Karpas-422 (cell line): ENCODE measurements around the gene UBE3D. TPM values are rescaled to one million over a fixed set of nuclear protein-coding genes. Genes with fewer than 3 reads are reported as not detected.

Experiments used
- DNase-seq: peaks from one replicate; pipeline ENCODE4 v3.0.0-alpha.2; 2015
- H2AFZ ChIP-seq: fragments of 200-600 bp; sonication (generic); 2 replicates; pipeline ENCODE4 v1.6.1; 2014; ENCODE audit warnings: antibody characterized with exemption, low read length, mixed read lengths
- H3K27ac ChIP-seq: fragments of 200-600 bp; sonication (generic); 2 replicates; pipeline ENCODE4 v1.5.1; 2014; ENCODE audit warnings: mild to moderate bottlenecking, low read length, moderate library complexity
- H3K27me3 ChIP-seq: fragments of 200-600 bp; sonication (generic); 2 replicates; pipeline ENCODE4 v1.6.1; 2014; ENCODE audit warnings: low read length, mixed read lengths
- H3K36me3 ChIP-seq: fragments of 200-600 bp; sonication (generic); 2 replicates; pipeline ENCODE4 v1.6.1; 2014; ENCODE audit warnings: low read length, mixed read lengths; ENCODE audit not compliant: insufficient read depth
- H3K4me1 ChIP-seq: fragments of 200-600 bp; sonication (generic); 2 replicates; pipeline ENCODE4 v1.6.1; 2014; ENCODE audit warnings: mild to moderate bottlenecking, low read length, mixed read lengths
- H3K4me2 ChIP-seq: fragments of 200-600 bp; sonication (generic); 2 replicates; pipeline ENCODE4 v1.6.1; 2014; ENCODE audit warnings: low read length, low read depth, mild to moderate bottlenecking; ENCODE audit not compliant: poor library complexity, severe bottlenecking
- H3K4me3 ChIP-seq: fragments of 200-600 bp; sonication (generic); 2 replicates; pipeline ENCODE4 v1.5.1; 2014; ENCODE audit warnings: mild to moderate bottlenecking, antibody characterized with exemption, low read length, mixed read lengths
- H3K79me2 ChIP-seq: fragments of 200-600 bp; sonication (generic); 2 replicates; pipeline ENCODE4 v1.6.1; 2014; ENCODE audit warnings: mild to moderate bottlenecking, low read length, mixed read lengths
- H3K9ac ChIP-seq: fragments of 200-600 bp; sonication (generic); 2 replicates; pipeline ENCODE4 v1.6.0; 2014; ENCODE audit warnings: low read length
- H3K9me2 ChIP-seq: fragments of 200-600 bp; sonication (generic), shearing (Covaris generic); replicated peaks from 2 replicates; pipeline ENCODE4 v1.6.0; 2014; ENCODE audit warnings: mild to moderate bottlenecking, low read length, moderate library complexity; ENCODE audit not compliant: insufficient read depth
- H3K9me3 ChIP-seq: fragments of 300-700, 200-600 bp; sonication (generic); 2 replicates; pipeline ENCODE4 v1.6.1; 2014; ENCODE audit warnings: low read length, mixed read lengths
- H4K20me1 ChIP-seq: fragments of 200-600 bp; sonication (generic); 2 replicates; pipeline ENCODE4 v1.6.1; 2014; ENCODE audit warnings: mild to moderate bottlenecking, antibody characterized with exemption, low read length, low read depth; ENCODE audit not compliant: insufficient read depth
- total RNA-seq: library from RNA; depleted of rRNA; stranded (reverse); fragments of >200 nt; shearing (Covaris generic); gene quantifications from 2 replicates; pipeline ENCODE4 v1.2.3, GENCODE V29; 2014; ENCODE audit warnings: low replicate concordance

UBE3D gene
- total RNA-seq, 1 experiment from 2014 or later, result 25.1 TPM

- Histone ChIP-seq H3K36me3 (no peaks in the 10 kb centered on the region), H3K27ac (no peak overlapping the region), H3K27me3 (no peaks in the 10 kb centered on the region), H3K9me3 (no peaks in the 10 kb centered on the region), H3K4me3 (no peak overlapping the region), H3K79me2 (peaks cover 93% of the 10 kb centered on the region), H3K4me2 (no peak overlapping the region), H3K4me1 (no peaks in the 10 kb centered on the region), H2AFZ (no peak overlapping the region), H4K20me1 (no peaks in the 10 kb centered on the region), H3K9me2 (no peaks in the 10 kb centered on the region), H3K9ac (no peak overlapping the region)
- DNase-seq, result no peak
These were observed 27.2 kb upstream of the UBE3D start for GRCh38 chr6:83092756-83093399.

DNA sequence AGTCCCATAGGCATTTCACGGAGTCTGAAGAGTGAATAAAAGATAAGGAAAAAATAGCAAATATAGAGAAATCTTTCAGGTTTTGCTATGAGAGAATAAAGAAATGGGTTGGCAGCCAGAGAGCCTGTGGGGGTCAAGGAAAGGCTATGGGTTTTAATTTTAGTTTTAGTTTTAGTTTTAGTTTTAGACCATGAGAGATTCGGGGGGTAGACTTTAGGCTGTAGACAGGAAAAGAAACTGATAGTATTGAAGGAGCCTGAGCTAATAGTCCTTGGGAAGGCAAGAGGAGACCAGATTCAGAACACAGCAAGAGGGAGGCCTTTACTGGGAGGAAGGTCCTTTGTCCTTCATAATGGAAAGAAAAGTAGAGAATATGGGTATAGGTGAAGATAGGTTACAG is 21.1 kb upstream of the UBE3D start:
- Histone ChIP-seq H3K4me3 (no peak overlapping the region), H3K9ac (no peak overlapping the region), H3K9me3 (no peaks in the 10 kb centered on the region), H4K20me1 (no peaks in the 10 kb centered on the region), H3K4me1 (no peaks in the 10 kb centered on the region), H3K27me3 (no peaks in the 10 kb centered on the region), H3K4me2 (no peak overlapping the region), H3K9me2 (no peaks in the 10 kb centered on the region), H3K27ac (no peak overlapping the region), H2AFZ (no peak overlapping the region), H3K36me3 (no peaks in the 10 kb centered on the region), H3K79me2 (peaks cover 92% of the 10 kb centered on the region)
- DNase-seq, result no peak

DNA sequence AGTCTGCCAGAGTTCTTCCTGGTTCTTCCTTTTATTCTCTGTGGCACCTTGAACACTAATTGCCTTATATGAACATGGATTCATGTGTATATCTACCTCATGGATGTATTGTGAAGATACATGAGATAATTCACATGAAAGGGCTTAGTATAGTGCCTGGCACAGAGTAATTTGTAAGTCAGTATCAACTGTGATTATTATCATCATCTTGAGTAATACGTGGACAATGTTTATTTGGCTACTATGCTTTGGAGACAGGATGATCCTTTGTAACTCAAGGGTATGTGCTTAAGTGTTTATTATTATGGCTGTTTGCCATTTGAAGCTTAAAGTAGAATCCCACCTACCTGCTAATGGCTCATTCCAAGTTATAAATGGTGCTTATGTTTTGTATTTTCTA is 17.8 kb upstream of the UBE3D start:
- Histone ChIP-seq H3K4me2 (no peak overlapping the region), H3K36me3 (no peaks in the 10 kb centered on the region), H3K4me3 (no peak overlapping the region), H2AFZ (no peak overlapping the region), H3K9me3 (no peaks in the 10 kb centered on the region), H4K20me1 (no peaks in the 10 kb centered on the region), H3K9ac (no peak overlapping the region), H3K27me3 (no peaks in the 10 kb centered on the region), H3K4me1 (no peaks in the 10 kb centered on the region), H3K79me2 (peaks cover 93% of the 10 kb centered on the region), H3K9me2 (no peaks in the 10 kb centered on the region), H3K27ac (no peak overlapping the region)
- DNase-seq, result no peak

DNA sequence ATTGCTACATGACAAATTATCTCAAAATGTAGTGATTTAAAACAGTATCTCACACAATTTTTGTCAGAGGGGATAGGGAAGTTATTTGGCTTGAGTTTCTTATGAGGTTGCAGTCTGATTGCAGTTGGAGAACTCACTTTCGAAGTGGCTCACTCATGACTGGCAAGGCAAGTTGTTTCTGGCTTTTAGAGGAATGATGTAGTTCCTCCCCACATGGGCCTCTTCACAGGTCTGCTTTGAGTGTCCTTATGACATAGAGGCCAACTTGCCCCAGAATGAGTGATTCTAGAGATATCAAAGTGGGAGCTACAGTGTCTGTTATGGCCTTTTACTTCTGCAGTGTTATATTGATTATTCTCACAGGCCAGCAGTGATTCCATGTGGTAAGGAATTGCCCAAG is 8.0 kb upstream of the UBE3D start:
- Histone ChIP-seq H3K79me2 (peaks cover 97% of the 10 kb centered on the region), H3K4me2 (no peak overlapping the region), H3K9me2 (no peaks in the 10 kb centered on the region), H3K27ac (no peak overlapping the region), H3K9me3 (no peaks in the 10 kb centered on the region), H3K9ac (no peak overlapping the region), H4K20me1 (no peaks in the 10 kb centered on the region), H3K4me3 (no peak overlapping the region), H3K4me1 (peaks cover 36% of the 10 kb centered on the region), H2AFZ (no peak overlapping the region), H3K36me3 (peaks cover 20% of the 10 kb centered on the region), H3K27me3 (no peaks in the 10 kb centered on the region)
- no peak for DNase-seq

- no peak overlapping the region for H3K4me3 ChIP-seq
- H3K4me1 ChIP-seq, result peaks cover 36% of the 10 kb centered on the region
- DNase-seq, result no peak
- no peak overlapping the region for H3K27ac ChIP-seq
- no peak overlapping the region for H3K9ac ChIP-seq
- H3K4me2 ChIP-seq, result no peak overlapping the region
- no peaks in the 10 kb centered on the region for H3K9me3 ChIP-seq
- H4K20me1 ChIP-seq, result no peaks in the 10 kb centered on the region
- H2AFZ ChIP-seq, result no peak overlapping the region
- peaks cover 20% of the 10 kb centered on the region for H3K36me3 ChIP-seq
- peaks cover 97% of the 10 kb centered on the region for H3K79me2 ChIP-seq
- no peaks in the 10 kb centered on the region for H3K9me2 ChIP-seq
- H3K27me3 ChIP-seq, result no peaks in the 10 kb centered on the region
These were observed 7.1 kb upstream of the UBE3D start for GRCh38 chr6:83072726-83073125.

GRCh38 chr6:83071707-83072106 is 6.1 kb upstream of the UBE3D start:
- no peaks in the 10 kb centered on the region for H3K9me3 ChIP-seq
- no peak overlapping the region for H2AFZ ChIP-seq
- no peak for DNase-seq
- no peaks in the 10 kb centered on the region for H3K9me2 ChIP-seq
- peak overlapping the region; percentile 84 for H3K4me2 ChIP-seq
- H3K4me3 ChIP-seq, result 0 out of 2 replicates have a peak overlapping the region, but pooled peaks have one; percentile 86
- H3K36me3 ChIP-seq, result peaks cover 17% of the 10 kb centered on the region
- no peaks in the 10 kb centered on the region for H4K20me1 ChIP-seq
- H3K79me2 ChIP-seq, result peaks cover 89% of the 10 kb centered on the region
- no peaks in the 10 kb centered on the region for H3K27me3 ChIP-seq
- no peak overlapping the region for H3K9ac ChIP-seq
- H3K4me1 ChIP-seq, result peaks cover 42% of the 10 kb centered on the region
- peak overlapping the region; percentile 94 for H3K27ac ChIP-seq

GRCh38 chr6:83071023-83071422 is 5.4 kb upstream of the UBE3D start:
- DNase-seq, result peak; percentile 92
- Histone ChIP-seq H3K79me2 (peaks cover 82% of the 10 kb centered on the region), H3K27me3 (no peaks in the 10 kb centered on the region), H3K9me2 (no peaks in the 10 kb centered on the region), H3K4me3 (peak overlapping the region; percentile 86), H3K27ac (peak overlapping the region; percentile 94), H3K9me3 (no peaks in the 10 kb centered on the region), H2AFZ (peak overlapping the region; percentile 66), H3K4me1 (peaks cover 47% of the 10 kb centered on the region), H4K20me1 (no peaks in the 10 kb centered on the region), H3K4me2 (peak overlapping the region; percentile 84), H3K36me3 (peaks cover 12% of the 10 kb centered on the region; the same call in 1 of the 2 replicates), H3K9ac (peak overlapping the region; percentile 86)

DNA sequence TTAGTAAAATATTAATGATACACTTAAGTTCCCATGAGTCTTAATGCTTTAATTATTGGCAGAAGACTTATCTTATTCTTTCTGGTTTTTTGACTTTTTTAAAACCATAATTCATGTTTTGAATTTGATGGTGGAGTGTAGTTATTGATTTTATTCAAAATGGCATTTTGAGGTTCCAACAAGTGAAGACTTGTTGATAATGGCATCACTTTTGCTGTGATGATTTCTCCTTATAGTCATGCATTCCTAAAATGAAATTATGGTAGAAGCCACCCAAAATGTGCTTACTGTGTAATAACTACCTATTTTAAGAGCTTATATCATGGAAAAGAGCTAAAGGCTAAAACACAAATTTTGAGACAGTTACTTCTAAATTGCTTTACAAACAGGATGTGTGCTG is 4.0 kb upstream of the UBE3D start:
- peak overlapping the region; percentile 86 for H3K4me3 ChIP-seq
- H2AFZ ChIP-seq, result no peak overlapping the region
- no peaks in the 10 kb centered on the region for H3K27me3 ChIP-seq
- no peaks in the 10 kb centered on the region for H4K20me1 ChIP-seq
- peak; percentile 52 for DNase-seq
- no peaks in the 10 kb centered on the region for H3K9me3 ChIP-seq
- peaks cover 53% of the 10 kb centered on the region for H3K4me1 ChIP-seq
- H3K4me2 ChIP-seq, result peak overlapping the region; percentile 84
- H3K9me2 ChIP-seq, result no peaks in the 10 kb centered on the region
- peak overlapping the region; percentile 86 for H3K9ac ChIP-seq
- 0 out of 2 replicates have a peak, but pooled peaks cover 3% of the 10 kb centered on the region for H3K36me3 ChIP-seq
- H3K27ac ChIP-seq, result peak overlapping the region; percentile 94
- H3K79me2 ChIP-seq, result peaks cover 78% of the 10 kb centered on the region
